Gastrocnemius medialis (tissue), 4 donors: ENCODE measurements around the gene RNU6-8.

ENCODE experiments used
- POLR2A ChIP-seq, 2 donors: fragments of 450-650 bp; IDR thresholded peaks; one replicate each; pipeline ENCODE4 v1.6.1; 2017; ENCODE audit warnings: antibody characterized with exemption in 2 of 2, mild to moderate bottlenecking in 2 of 2, moderate library complexity in 2 of 2
- TF ChIP-seq, protein P1 (sequence below), 5 experiments: fragments of 450-650 bp in 3 of 5; fragments of 200-600 bp in 2 of 5; sonication (generic) in 2 of 5; IDR thresholded peaks in 4 of 5; conservative IDR thresholded peaks in 1 of 5; 1 replicate in 4 of 5; 2 replicates in 1 of 5; pipeline ENCODE4 v1.5.1; 2016 to 2019; ENCODE audit warnings: antibody characterized with exemption in 5 of 5, mild to moderate bottlenecking in 3 of 5, moderate library complexity in 3 of 5

DNA sequence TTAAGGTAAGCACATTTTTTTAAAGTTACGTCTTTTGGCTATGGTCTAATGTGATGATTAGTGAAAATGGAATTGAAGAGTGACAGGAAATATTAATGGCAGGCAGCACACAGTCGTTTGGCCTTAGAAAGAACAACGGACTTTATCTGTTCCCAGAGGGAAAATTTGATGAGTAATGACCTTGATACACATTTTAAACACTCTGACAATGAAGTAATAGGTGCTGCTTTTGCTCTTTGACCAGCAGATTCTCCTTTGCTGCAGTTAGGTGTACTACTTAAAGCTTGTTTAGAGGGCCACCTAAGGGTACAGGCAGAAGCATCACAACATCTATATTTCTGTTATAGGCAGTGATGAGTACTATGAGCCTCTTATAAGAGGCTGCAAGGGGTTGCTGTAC lies 27.1 kb upstream of the RNU6-8 start:
- TF ChIP-seq, protein P1, sequence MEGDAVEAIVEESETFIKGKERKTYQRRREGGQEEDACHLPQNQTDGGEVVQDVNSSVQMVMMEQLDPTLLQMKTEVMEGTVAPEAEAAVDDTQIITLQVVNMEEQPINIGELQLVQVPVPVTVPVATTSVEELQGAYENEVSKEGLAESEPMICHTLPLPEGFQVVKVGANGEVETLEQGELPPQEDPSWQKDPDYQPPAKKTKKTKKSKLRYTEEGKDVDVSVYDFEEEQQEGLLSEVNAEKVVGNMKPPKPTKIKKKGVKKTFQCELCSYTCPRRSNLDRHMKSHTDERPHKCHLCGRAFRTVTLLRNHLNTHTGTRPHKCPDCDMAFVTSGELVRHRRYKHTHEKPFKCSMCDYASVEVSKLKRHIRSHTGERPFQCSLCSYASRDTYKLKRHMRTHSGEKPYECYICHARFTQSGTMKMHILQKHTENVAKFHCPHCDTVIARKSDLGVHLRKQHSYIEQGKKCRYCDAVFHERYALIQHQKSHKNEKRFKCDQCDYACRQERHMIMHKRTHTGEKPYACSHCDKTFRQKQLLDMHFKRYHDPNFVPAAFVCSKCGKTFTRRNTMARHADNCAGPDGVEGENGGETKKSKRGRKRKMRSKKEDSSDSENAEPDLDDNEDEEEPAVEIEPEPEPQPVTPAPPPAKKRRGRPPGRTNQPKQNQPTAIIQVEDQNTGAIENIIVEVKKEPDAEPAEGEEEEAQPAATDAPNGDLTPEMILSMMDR (IDR thresholded peaks at IDR 0.05 in 4 of 5, conservative IDR thresholded peaks at IDR 0.05 in 1 of 5): no peak
- TF ChIP-seq POLR2A (IDR thresholded peaks at IDR 0.05): no peak
